Esophagus (tissue), 2 donors: Measurements from ENCODE around the gene STRBP. TPM values are rescaled to one million over a fixed set of nuclear protein-coding genes. Genes with fewer than 3 reads are reported as not detected.
A peak's percentile ranks its signal among the peaks of the same experiment; 100 is the strongest.

Source experiments
- H3K27ac ChIP-seq, 2 donors: one replicate each; pipeline ENCODE4 v1.5.1; 2013; ENCODE audit warnings: low read depth in 2 of 2, mild to moderate bottlenecking in 2 of 2, inconsistent platforms in 1 of 2, low read length in 1 of 2, moderate library complexity in 1 of 2
- H3K27me3 ChIP-seq, 2 donors: one replicate each; pipeline ENCODE4 v1.6.1; 2013; ENCODE audit warnings: low read length in 2 of 2, control low read depth in 1 of 2, mild to moderate bottlenecking in 1 of 2; ENCODE audit not compliant: insufficient read depth in 2 of 2, control insufficient read depth in 1 of 2
- H3K36me3 ChIP-seq, 2 donors: one replicate each; pipeline ENCODE4 v1.6.1; 2013; ENCODE audit warnings: low read length in 1 of 2; ENCODE audit not compliant: control insufficient read depth in 2 of 2, insufficient read depth in 2 of 2
- H3K4me1 ChIP-seq, 2 donors: one replicate each; pipeline ENCODE4 v1.6.1; 2013; ENCODE audit warnings: low read length in 1 of 2; ENCODE audit not compliant: control insufficient read depth in 2 of 2, insufficient read depth in 2 of 2
- H3K4me3 ChIP-seq, 2 donors: one replicate each; pipeline ENCODE4 v1.5.1; 2013; ENCODE audit warnings: low read length in 2 of 2, mild to moderate bottlenecking in 2 of 2, low read depth in 1 of 2, moderate library complexity in 1 of 2
- H3K9me3 ChIP-seq, 2 donors: one replicate each; pipeline ENCODE4 v1.6.1; 2013; ENCODE audit warnings: mild to moderate bottlenecking in 2 of 2, low read depth in 1 of 2, low read length in 1 of 2, moderate library complexity in 1 of 2; ENCODE audit not compliant: control insufficient read depth in 2 of 2, insufficient read depth in 1 of 2
- WGBS, 2 donors: extraction: QIAGEN DNeasy Blood & Tissue Kit; methylation state at CpG; one replicate each; pipeline ENCODE4 v1.1.7; 2013; 5-methylcytosine and 5-hydroxymethylcytosine counted together
- polyA plus RNA-seq, 2 donors: library from polyadenylated mRNA; stranded (reverse); fragments of 200-250 nt; gene quantifications; one replicate each; pipeline ENCODE4 v1.2.3, GENCODE V29; 2013
- donor health status: healthy with polysubstance abuse.
- donor health status: Bipolar disorder and iron deficiency.

The STRBP gene
- polyA plus RNA-seq, 2 donors: 16.9 to 26.9 TPM

DNA sequence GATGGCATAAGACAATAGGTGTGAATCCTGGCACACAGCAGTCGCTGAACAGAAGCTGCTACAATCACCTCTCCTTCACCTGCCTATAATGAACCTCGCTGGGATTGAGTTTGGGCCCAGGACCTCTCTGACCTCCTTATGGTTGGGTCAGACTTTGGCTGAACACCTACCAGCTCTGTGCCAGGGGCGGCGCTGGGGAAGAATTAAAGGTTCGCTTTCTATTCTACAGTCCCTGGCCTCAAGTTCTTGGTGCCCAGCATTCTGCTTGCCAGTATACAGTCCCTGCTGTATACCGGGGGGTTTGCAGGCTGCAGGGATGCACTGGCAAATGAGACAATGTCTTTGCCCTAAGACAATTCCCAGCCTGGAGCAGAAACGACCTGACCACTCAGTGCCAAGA, 895 bp upstream of the STRBP start:
- Histone ChIP-seq H3K4me3 (peak overlapping the region; percentile 95), H3K27ac (peak overlapping the region in 1 of 2 donors; percentile 89), H3K9me3 (no peaks in the 10 kb centered on the region), H3K27me3 (no peaks in the 10 kb centered on the region), H3K36me3 (no peaks in the 10 kb centered on the region), H3K4me1 (peaks cover 0 to 11% of the 10 kb centered on the region in 2 donors)
- WGBS, 2 donors: 61 to 63% methylated on average over 7 of the region's 7 CpGs

DNA sequence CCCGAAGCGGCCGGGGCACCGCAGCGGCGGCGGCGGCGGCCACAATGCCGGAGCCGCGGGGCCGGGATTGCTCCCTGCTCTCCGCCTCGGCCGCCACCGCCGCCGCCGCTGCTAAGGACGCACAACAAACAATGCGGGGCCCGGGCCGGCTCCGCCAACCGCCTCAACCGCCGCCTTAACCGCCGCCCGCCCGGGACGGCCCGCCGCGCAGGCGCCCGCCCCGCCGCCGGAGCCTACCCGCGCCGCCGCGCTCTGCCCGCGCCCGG, 254 bp downstream of the STRBP start:
- H3K9me3 ChIP-seq: no peaks in the 10 kb centered on the region
- H3K4me3 ChIP-seq: peak overlapping the region; percentile 95
- 0 to 1% methylated on average over 20 to 49 of the region's 49 CpGs for whole genome bisulfite sequencing, 2 donors
- H3K27ac ChIP-seq: peak overlapping the region; percentile 81 to 89
- peaks cover 0 to 11% of the 10 kb centered on the region in 2 donors for H3K4me1 ChIP-seq
- no peaks in the 10 kb centered on the region for H3K27me3 ChIP-seq
- H3K36me3 ChIP-seq: no peaks in the 10 kb centered on the region

DNA sequence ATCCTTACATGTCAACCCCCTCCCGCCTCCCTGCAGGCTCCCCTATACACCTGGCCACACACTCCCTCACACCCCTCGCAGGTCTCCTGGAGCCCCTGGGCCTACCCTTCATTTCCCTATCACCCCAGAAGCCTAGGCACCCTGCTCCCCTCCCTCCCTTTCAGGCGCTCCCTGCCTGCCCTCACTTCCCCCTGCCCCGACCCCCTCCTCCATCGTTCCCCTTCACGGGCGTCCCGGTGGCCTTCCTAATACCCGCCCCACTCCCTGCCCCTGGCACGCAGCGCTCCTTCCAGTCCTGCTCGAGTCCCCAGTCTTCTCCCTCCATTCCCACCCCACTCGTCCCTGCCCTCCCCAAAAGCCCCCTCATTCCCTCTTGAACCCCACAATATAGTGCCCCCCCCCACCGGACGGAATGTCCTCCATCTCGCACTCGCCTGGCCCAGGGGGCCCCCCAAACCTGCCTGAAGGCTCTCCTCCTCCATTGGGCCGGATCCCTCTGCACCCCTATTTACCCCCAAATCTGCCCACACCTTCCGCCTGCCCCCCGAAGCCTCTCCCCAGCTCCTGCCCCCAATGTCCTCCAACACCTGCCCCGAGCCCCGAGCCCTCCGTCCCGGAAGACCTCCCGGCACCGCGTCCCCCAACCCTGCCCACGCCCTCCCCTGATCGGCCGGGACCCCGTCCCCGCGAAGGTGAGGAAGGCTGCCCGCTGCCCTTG, 746 bp downstream of the STRBP start:
- no peaks in the 10 kb centered on the region for H3K36me3 ChIP-seq
- no peaks in the 10 kb centered on the region for H3K9me3 ChIP-seq
- no peaks in the 10 kb centered on the region for H3K27me3 ChIP-seq
- peak overlapping the region; percentile 95 for H3K4me3 ChIP-seq
- peaks cover 0 to 11% of the 10 kb centered on the region in 2 donors for H3K4me1 ChIP-seq
- WGBS, 2 donors: 5% methylated on average over 32 to 34 of the region's 34 CpGs
- peak overlapping the region; percentile 81 to 89 for H3K27ac ChIP-seq

DNA sequence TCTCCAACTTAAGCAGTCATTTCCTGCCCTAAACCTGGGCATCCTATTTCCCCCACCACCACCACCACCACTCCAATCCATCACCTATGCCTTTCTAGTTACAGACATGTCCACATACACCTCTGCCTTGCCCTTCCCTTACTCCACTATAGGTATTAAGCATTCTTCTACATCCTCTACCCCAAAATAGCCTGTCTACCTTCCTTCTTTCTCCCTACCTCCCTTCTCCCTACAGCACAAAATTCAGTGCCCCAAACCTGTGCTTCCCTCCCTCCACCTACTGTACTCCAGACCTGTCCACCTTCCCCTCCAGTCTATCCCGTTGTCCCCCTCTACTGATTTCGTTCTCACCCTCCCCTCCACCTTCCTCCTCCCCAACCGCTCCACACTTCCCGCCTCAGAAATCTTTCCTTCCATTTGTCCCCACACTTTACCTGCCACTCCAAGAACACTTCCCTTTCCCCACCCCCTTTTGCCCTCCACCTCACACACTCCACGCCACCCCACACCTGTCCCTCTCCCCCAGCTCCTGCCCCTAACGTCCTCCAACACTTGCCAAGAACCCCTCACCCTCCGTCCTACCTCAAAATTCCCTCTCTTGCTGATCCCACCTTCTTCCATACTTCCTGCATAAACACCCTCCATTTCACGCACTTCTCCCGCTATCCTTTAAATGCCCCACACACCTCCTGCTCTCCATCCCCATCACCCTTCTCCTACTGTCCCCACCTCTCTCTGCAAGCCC, 1.6 kb downstream of the STRBP start:
- Histone ChIP-seq H3K4me3 (peak overlapping the region; percentile 95), H3K4me1 (peaks cover 0 to 11% of the 10 kb centered on the region in 2 donors), H3K9me3 (no peaks in the 10 kb centered on the region), H3K36me3 (no peaks in the 10 kb centered on the region), H3K27me3 (no peaks in the 10 kb centered on the region), H3K27ac (no peak overlapping the region)
- 64 to 66% methylated on average over 9 of the region's 9 CpGs for WGBS, 2 donors

DNA sequence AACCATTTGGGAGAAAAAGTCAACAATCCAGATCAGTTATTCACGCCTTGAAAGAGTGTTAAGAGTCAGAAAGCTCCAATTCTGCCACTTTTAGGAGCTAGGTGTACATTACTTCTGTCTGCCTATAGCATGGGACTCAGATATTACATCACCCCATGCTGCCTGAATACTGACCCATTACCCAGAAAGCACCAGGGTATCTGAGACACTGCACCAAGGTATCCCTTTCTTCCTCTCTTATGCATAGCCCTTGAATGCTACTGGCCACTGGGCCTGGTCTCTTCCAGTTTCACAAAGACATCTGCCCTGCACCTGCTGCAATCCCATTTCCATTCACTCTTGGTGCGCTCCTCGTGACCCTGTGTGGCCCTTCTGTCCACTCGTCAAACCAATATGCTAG, 2.6 kb downstream of the STRBP start:
- Histone ChIP-seq H3K4me1 (peaks cover 0 to 11% of the 10 kb centered on the region in 2 donors), H3K36me3 (no peaks in the 10 kb centered on the region), H3K27ac (no peak overlapping the region), H3K27me3 (no peaks in the 10 kb centered on the region), H3K4me3 (no peak overlapping the region), H3K9me3 (no peaks in the 10 kb centered on the region)
- WGBS, 2 donors: 91 to 94% methylated on average over 4 of the region's 4 CpGs

DNA sequence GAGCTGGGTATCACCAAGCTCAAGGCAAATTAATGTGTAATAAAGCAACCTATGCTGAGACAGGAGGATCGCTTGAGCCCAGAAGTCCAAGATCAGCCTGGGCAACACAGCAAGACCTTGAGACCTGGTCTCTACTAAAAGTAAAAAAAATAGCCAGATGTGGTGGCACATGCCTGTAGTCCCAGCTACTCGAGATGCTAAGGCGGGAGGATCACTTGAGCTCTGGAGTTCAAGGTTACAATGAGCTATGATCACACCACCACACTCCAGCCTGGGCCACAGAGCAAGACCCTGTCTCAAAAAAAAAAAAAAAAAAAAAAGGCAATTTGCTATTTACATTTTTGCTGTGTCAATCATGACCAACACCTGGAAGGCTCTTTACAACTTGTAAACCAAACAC, 5.2 kb downstream of the STRBP start:
- Histone ChIP-seq H3K4me3 (no peak overlapping the region), H3K27me3 (no peaks in the 10 kb centered on the region), H3K4me1 (peaks cover 0 to 8% of the 10 kb centered on the region in 2 donors), H3K9me3 (no peaks in the 10 kb centered on the region), H3K27ac (no peak overlapping the region), H3K36me3 (no peaks in the 10 kb centered on the region)
- WGBS, 2 donors: 82 to 94% methylated on average over 3 of the region's 3 CpGs

DNA sequence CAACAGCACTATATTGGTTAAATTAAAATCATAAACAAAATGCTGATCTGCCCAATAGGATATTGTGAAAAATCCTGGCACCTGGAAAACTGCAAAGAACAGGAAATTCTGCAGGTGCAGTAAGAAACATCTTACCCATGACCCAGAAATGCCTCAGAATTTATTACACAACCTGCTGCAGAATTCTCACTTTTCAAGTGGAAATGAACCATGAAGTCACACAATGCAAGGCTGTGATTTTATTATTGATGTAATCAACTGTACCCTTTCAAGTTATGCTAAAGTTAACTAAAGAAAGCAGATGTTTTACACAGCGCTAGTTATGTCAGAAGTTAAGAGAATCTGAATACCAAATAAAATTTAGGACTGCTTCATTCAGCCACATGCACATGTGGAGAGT, 6.0 kb downstream of the STRBP start:
- no peak overlapping the region for H3K4me3 ChIP-seq

DNA sequence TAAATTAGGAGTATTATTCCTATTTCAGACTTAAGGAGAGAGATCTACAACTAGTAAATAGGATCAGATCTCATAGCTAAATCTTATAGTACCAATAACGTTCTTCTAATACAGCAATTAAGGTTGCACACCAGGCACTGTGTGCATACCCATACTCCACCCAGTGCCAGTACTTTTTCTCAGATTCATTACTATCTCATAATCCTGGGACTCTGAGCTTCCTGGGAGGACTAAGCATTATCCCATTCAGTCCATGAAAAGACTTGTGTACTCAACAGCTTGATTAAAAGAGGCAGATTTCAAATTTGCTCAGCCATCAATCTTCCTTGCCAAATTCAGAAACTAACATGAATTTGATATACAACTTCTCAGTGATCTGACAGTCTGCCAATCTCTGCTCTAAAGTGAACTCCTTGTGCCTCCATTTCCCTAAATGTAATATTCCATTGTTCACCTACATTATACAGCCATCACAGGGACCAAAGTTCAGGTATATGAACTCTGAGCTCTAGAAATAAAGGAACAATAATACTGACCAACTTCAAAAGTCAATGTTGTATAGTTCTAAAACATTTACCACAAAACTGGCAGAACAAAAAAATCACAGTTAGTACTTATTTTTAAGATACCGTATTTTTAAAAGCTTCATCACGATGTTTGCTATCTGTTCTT, 7.2 kb downstream of the STRBP start:
- WGBS, 2 donors: 74 to 87% methylated on average over 3 of the region's 3 CpGs

More for the DNA sequence above, 6.0 kb downstream of the STRBP start:
- Histone ChIP-seq H3K4me1 (peaks cover 0 to 7% of the 10 kb centered on the region in 2 donors), H3K36me3 (no peaks in the 10 kb centered on the region), H3K9me3 (no peaks in the 10 kb centered on the region), H3K27ac (peak overlapping the region in 1 of 2 donors; percentile 39), H3K27me3 (no peaks in the 10 kb centered on the region)
- 61 to 72% methylated on average over 1 of the region's 1 CpG for WGBS, 2 donors

DNA sequence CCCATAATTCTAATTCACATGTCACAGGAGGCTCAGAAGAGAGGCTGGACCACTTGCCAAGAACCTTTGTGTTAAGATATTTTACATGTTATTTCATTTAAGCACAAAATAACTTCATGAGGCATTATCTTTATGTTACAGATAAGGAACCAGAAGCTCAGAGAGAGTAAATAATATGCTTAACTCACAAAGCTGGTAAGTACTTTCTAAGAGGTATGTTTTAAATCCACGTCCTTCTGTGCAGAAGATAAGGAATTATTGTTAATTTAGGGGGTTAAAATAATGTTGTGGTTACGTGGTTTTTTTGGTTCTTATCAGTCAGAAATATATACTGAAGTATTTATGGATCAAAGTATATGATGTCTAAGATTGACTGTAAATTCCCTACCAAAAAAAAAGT, 8.0 kb downstream of the STRBP start:
- H3K9me3 ChIP-seq: no peaks in the 10 kb centered on the region
- no peak overlapping the region for H3K4me3 ChIP-seq
- no peaks in the 10 kb centered on the region for H3K4me1 ChIP-seq
- no peaks in the 10 kb centered on the region for H3K36me3 ChIP-seq
- H3K27me3 ChIP-seq: no peaks in the 10 kb centered on the region
- no peak overlapping the region for H3K27ac ChIP-seq
- WGBS, 2 donors: 81 to 86% methylated on average over 2 of the region's 2 CpGs

More for the DNA sequence above, 7.2 kb downstream of the STRBP start:
- no peak overlapping the region for H3K4me3 ChIP-seq
- H3K27me3 ChIP-seq: no peaks in the 10 kb centered on the region
- no peak overlapping the region for H3K27ac ChIP-seq
- no peaks in the 10 kb centered on the region for H3K4me1 ChIP-seq
- no peaks in the 10 kb centered on the region for H3K36me3 ChIP-seq
- no peaks in the 10 kb centered on the region for H3K9me3 ChIP-seq
